NCI-H748 treated with DMSO at 0.1 percent for 48 hours (cell line): ENCODE data around the gene RACGAP1.

ENCODE experiments used
- DNase-seq: peaks from one replicate; lab custom pipeline; 2025; lab: John Stamatoyannopoulos, UW

The RACGAP1 gene, protein sequence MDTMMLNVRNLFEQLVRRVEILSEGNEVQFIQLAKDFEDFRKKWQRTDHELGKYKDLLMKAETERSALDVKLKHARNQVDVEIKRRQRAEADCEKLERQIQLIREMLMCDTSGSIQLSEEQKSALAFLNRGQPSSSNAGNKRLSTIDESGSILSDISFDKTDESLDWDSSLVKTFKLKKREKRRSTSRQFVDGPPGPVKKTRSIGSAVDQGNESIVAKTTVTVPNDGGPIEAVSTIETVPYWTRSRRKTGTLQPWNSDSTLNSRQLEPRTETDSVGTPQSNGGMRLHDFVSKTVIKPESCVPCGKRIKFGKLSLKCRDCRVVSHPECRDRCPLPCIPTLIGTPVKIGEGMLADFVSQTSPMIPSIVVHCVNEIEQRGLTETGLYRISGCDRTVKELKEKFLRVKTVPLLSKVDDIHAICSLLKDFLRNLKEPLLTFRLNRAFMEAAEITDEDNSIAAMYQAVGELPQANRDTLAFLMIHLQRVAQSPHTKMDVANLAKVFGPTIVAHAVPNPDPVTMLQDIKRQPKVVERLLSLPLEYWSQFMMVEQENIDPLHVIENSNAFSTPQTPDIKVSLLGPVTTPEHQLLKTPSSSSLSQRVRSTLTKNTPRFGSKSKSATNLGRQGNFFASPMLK

GRCh38 chr12:50025187-50026059 lies at the start of gene RACGAP1:
Gene RACGAP1 (minus strand): TSS chr12:50025494. CDS start chr12:50016715, 8,779 bp downstream.
- DNase-seq, result peak; percentile 98

DNA sequence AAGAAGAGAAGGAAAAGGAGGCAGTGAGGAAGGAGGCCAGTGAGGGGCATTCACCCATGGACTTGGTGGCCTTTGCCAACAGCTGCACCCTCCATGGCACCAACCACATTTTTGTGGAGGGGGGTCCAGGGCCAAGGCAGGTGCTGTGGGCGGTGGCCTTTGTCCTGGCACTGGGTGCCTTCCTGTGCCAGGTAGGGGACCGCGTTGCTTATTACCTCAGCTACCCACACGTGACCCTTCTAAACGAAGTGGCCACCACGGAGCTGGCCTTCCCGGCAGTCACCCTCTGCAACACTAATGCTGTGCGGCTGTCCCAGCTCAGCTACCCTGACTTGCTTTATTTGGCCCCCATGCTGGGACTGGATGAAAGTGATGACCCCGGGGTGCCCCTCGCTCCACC lies 48.4 kb upstream of the RACGAP1 start:
- DNase-seq, result no peak

DNA sequence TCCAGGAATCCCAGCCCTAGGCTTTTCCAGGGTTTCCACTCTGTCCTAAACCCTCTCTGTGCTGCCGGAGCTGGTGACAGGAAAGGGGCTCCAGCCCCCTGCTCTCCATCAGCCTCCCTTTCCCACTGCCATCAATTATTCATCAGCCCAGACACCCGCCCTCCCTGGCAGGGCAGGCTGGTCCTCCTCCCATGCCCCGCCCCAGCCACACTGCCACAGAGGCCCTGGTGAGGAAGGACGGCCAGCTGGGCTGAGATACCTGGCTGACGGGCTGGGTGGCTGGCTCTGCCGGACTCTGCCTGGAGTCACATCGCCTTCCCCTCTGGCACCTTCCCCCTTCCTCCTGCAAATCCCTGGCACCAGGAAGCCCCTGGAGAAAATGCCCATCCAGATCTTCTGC lies 47.9 kb upstream of the RACGAP1 start:
- no peak for DNase-seq

DNA sequence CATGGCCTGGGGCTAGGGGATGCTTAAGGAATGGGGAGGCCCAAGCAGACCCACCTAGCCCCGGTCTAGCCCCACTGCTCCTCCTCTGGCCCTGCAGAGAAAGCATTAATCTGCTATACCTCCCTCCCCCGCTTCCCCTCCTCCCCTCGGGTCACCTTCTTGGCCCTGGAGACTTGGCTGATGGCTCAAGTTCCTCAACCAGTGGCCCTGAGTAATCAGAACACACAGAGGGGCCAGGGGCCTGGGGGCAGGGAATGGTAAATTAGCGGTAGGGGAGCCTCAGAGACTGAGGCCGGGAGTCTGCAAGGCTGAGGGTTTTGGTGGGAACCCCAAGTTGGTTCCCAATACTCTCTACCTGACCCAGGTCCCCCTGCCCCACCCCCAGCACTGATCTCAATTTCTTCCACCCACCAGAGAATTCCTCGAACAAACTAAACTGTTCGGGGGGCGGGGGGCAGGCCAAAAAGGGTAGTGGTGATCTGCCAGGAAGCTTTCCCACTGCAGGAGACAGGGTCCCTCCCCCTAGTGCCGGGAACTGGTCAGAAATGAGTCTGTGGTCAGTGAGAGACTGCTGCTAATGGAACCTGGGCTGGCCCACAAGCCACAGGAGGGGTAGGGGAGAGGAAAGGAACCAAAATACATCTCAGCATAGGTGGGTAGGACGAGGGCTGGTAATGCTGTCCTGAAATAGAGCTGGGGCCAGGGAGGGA lies 47.1 kb upstream of the RACGAP1 start:
- no peak for DNase-seq

- DNase-seq, result peak; percentile 38
Observed at GRCh38 chr12:50070314-50071060, 45.2 kb upstream of the RACGAP1 start.

GRCh38 chr12:50069539-50069938 lies 44.2 kb upstream of the RACGAP1 start:
- no peak for DNase-seq

- DNase-seq, result no peak
Observed at GRCh38 chr12:50069069-50069468, 43.8 kb upstream of the RACGAP1 start.

DNA sequence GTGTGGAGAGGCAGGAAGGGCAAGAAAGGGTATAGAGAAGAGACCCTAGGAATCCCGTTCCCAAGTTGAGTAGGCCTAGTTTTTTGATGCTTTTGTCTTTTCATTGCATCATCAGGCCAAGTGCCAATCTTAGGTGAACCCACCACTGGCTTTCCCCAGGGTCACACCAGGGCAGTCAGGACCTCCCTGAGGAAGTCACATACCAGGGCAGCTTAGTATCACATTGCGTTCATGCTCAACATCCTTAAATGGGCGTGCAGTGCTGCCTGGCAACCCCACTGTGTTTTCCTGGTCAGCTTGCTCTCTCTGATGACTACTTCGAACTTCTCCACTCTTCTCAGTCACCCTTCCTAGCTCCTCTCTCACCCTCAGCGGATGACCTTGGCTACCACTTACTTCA lies 41.1 kb upstream of the RACGAP1 start:
- DNase-seq, result no peak

- no peak for DNase-seq
Observed at GRCh38 chr12:50065726-50066310, 40.5 kb upstream of the RACGAP1 start.

DNA sequence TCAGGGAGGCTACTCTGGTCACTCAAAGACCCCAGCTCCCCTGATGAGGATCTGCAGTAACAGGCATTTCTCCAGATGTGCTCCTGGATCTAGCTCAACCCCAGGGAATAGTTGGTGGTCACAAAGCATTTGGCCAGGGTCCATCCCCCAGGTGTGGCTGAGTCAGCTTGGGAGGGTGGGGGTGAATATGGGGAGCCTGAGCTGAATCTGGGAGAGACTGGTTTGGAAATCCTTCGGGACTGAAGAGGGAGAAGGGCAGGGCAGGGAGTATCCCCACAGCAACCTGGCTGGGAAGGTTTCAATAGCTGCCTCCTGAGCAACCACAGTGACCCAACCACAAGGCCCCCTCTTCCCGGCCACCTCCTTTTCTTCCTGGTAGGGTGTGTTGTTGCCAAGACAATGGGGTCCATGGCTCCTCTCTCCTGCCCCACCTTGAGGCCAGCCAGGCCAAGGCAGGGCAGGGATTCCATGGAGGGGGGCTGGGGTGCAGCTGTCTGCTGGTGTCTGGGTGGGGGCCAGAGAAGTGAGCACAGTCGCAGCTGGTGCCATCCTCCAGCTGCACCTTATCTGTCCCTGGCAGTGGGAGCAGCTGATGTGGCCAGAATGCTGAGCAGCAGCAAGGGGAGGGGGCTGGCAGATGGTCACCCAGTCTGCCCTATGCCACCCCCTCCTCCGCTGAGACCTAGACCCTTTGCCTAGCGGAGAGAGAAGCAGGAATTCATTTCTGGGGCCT lies 37.6 kb upstream of the RACGAP1 start:
- no peak for DNase-seq

GRCh38 chr12:50061946-50062686 lies 36.8 kb upstream of the RACGAP1 start:
- DNase-seq, result no peak

GRCh38 chr12:50061171-50061570 lies 35.9 kb upstream of the RACGAP1 start:
- no peak for DNase-seq

- no peak for DNase-seq
Observed at GRCh38 chr12:50060120-50060468, 34.8 kb upstream of the RACGAP1 start.

GRCh38 chr12:50059440-50060119 lies 34.3 kb upstream of the RACGAP1 start:
- DNase-seq, result no peak

GRCh38 chr12:50058743-50059312 lies 33.5 kb upstream of the RACGAP1 start:
- DNase-seq, result no peak

DNA sequence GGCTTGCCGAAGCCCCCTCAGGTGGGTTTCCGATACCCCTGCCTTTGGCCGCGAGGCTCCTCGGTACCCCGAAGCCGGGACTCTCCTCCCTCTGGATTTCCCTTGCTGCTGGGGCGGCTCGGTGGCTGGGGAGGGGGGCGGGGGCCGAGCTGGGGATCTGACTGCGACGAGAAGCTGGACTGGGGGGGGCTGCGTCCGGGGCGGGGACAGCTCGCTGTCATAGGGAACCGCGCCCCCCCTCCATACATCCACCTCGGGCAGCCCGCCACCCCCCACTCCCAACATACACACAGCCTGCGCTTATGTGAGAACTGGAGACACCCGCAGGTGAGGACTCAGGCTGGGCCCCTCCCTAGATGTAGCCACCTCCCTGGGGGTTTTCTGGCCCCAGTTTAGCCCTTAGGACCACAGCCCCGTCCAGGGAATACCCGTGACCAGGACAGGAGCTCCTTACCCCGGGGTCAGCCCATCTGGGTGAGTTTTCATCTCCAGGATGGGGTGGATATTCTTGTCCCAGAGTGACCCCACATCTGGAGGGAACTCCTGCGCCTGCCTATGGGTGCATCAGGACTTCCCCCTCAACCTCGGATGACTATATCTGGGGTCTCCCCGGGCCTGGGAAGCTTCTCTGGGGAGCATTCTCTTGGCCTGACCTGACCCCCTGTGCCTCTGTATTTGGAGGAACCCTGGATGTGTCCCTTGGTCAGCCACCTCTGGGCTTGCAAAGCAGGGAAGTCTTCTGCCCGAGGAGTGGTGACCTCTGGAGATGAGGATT lies 32.8 kb upstream of the RACGAP1 start:
- no peak for DNase-seq

- DNase-seq, result peak; percentile 22
Observed at GRCh38 chr12:50057000-50057841, 31.9 kb upstream of the RACGAP1 start, which contains the start of gene ASIC1. Gene ASIC1 (plus strand): TSS chr12:50057596. CDS start chr12:50058767, 1,171 bp downstream.
